HG02973 (cell line): ENCODE results near the gene ALPK3.

Experiments used
- ATAC-seq: cut with Tn5 transposase; IDR thresholded peaks from one replicate; pipeline ENCODE4 v1.9.1; 2021; ENCODE audit warnings: moderate library complexity; ENCODE audit not compliant: unreplicated experiment

The ALPK3 gene

DNA sequence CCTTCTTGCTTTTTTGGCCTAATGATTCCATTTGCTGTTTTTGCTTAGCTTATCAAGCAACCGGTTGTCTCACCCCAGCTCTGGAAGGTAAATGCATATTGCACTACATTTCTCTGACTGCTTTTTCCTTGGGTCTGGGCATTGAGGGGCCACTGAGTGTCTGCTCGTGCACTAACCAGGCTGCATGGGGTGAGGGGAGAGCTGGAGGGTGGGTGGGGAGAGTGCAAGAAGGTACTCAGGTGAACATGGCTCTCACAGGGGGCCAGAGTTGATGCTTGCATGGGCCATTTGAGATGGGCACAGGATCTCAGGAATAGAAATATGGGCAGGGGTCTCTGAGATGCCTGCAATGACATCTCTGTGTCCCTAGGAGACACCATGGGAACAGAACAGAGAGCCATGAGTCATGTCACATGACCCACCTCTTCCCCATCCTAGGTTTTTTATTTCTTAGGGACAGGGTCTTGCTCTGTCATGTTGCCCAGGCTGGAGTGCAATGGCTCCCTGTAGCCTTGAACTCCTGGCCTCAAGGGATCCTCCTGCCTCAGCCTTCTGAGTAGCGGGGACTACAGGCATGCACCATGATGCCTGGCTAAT is 6.2 kb downstream of the ALPK3 start:
- no peak for ATAC-seq

DNA sequence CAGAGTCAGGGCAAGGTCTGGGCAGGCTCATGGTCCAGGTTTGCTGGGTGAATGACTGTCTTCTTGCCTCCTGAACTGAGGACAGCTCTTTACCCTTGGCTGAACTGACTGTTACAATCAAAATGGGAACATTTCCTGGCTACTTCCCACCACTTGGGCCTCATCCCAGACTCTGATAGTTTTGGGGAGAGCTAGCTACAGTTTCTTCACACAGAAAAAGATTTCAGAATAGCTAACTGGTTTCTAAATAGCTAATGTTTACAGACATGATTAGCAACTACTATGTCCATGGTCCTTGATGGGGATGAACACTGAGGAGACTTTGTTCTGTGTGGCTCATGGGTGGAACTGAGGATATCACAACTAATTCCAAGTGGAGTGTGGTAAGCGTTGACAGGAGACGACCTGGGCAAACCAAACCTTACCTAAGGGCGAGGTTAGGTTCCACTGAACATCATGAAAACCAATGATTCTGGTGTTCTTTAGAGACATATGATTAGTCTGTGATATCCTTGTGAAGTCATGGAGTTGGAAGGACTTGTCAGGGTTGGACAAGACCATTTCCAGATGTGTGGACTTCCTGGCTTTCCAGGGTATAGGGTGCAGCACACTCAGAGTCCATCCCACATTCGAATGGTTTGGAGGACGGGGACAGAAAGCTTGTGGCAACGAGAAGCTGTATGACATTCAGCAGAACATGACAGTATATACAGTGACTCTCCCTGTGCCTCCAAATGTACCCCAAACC is 7.3 kb downstream of the ALPK3 start:
- ATAC-seq = no peak

DNA sequence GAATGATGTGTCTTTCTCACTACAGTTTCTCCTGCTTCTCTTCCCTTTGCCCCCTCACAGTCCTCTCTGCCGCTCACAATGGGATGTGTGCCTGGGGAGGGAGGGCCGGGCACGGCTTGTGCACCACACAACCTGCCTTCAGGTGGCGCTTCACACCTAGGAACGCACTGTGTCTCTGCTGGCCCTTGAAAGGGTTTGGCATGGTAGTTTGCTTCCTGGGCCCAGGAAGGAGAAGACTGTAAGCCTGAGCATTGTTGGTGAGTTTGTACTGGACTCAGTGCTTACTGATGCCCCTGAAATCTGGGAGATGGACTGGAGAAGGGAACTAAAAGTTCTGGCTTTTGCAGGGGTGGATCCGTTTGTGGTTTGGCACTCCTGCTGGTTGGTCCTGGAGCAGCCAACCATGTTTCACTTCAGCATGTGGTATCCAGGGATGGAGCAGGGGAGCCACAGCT is 9.2 kb downstream of the ALPK3 start:
- ATAC-seq = no peak

DNA sequence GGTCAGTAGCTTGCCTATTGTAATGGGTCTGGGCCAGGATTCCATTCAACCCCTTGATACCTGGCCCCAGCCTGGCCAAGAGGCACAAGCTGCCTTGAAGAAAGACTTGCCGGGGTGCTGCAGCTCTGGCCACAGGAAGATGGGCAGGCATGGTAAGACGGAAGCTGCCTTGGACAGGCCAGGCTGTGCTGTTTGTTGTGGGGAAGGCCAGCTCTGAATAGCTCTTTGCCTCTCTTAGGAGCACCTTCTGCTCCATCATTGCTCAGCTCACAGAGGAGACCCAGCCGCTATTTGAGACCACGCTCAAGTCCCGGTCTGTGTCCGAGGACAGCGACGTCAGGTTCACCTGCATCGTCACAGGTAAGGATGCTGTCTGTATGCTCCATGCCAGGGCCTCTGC is 10.1 kb downstream of the ALPK3 start:
- ATAC-seq = no peak

DNA sequence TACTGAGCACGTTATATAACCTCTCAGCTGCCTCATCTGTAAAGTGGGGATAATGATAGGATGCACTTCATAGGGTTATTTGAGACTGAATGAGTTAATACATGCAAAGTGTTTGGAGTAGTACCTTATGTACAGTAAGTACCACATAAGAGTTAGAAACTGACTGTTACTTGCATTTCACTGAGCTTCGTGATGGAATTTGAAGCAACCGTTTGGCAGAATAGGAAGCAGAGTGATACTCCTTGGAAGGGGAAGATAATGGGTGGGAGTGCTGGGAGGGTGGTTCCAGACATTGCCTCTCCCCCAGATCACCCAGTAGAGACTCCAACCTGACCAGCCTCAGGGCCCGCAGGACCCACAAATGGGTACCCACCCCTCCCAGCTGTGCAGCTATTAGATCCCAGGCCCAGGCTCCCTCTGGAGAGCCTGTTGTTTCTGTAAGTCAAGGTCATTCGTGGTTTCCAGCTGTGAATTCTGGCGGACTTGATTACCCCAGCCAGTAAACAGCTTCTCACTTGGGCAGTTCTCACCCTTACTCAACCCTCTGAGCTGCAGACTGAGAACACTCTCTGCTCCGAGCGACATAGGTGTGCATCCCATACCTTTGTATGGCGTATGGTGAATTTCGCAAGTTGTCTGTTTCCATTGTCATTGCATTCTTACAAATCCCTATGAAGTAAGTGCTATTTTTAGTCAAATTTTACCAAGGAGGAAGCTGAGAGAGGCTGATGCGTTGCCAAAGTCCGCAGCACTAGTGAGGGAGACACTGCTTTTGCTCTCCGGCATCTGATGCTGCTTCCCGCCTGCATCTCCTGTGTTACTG is 11.1 kb downstream of the ALPK3 start:
- no peak for ATAC-seq

DNA sequence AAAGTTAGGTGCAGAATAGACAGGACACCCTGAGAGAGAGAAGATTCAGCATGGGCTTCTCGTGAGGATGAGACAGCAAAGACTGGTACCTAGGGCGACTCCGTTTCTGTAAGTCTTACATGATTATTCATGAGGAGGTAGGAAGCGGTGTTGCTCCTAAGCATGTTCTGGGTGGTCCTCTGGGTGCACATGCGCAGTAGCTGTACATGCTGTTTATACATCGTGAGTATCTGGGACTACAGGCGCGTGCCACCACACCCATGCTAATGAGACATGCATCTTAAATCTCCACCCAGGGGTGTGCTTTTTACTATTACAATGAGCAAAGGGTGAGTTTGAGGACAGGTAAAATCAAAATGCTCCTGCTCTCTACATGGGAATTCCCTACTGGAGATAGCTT is 12.3 kb downstream of the ALPK3 start:
- no peak for ATAC-seq

DNA sequence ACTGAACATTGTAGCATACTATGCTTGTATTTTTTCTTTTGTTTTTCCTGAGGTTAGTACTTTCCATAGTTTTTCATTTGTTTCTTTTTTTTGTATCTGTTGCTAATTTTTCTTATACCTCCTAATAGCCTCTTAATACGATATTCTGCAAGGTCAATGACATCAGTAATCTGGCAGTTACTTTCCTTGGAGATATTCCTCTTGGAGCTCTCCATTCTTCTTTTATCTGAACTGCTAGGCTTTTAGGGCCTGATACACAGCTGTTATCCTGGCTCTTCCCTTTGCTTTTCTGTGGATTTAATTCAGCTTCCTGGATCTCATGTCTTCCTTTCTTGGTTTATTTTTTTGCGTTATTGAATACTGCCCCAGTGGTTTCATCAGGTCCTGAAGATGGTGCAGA is 12.9 kb downstream of the ALPK3 start:
- no peak for ATAC-seq

DNA sequence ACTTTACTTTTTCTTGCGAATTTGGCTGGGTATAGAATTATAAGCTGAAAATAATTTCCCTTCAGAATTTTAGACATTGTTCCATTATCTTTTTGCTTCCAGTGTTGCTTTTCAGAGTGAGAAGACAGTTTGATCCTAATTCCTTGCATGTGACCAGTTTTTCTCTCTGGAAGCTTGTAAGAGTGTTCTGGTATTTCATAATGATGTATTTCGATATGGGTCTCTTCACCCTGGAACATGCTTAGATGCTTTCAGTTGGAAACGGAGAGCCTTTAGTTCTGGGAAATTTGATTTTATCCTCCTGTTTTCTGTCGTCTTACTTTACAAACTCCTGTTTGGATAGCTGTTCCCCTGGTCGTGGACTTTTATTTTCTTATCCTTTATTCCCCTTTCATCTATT is 13.9 kb downstream of the ALPK3 start:
- ATAC-seq = no peak

DNA sequence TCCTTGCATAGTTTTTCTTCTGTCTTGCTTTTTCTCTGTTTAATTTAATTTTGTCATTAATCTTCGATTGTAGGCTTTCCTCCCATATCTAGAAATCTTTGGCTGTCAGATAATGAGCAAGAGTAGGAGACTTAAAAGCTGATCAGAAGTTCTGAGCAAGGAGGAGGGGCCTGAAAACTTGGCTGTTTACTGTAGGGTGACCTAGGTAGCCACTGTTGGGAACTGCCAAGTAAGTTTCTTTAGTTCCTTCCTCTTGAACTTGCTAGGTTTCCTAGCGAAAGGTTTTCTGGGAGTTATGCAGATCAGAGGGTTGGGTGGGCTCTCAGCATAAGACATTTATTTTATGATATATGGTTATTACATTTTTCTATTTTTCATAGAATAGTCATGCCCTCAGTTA is 14.5 kb downstream of the ALPK3 start:
- ATAC-seq = no peak

DNA sequence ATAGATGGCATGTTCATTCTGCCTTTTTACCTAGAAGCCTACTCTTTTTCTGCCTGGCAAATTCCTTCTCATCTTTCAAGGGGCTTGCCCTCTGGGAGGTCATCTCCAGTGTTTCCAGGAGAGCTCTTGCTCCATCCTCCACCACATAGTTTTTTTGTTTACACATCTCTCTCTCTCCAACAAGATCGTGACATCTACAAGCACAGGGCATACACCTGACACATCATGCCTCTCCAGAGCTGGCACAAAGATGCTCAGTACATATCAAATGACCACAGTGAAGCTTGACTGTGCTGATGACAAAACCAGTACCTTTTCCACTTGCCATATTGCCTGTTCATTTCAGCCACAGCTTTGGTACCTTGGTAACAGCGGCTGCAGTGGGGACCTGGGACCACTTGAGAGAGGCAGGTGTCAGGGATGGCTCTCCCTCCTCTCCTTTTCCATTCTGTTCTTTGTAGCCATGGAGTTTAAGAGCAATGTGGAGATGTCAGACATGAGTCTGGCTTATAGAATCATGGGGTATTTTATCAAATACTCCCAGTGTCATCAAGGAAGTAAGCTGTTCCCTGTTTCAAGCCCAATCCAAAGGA is 15.4 kb downstream of the ALPK3 start:
- ATAC-seq = no peak

DNA sequence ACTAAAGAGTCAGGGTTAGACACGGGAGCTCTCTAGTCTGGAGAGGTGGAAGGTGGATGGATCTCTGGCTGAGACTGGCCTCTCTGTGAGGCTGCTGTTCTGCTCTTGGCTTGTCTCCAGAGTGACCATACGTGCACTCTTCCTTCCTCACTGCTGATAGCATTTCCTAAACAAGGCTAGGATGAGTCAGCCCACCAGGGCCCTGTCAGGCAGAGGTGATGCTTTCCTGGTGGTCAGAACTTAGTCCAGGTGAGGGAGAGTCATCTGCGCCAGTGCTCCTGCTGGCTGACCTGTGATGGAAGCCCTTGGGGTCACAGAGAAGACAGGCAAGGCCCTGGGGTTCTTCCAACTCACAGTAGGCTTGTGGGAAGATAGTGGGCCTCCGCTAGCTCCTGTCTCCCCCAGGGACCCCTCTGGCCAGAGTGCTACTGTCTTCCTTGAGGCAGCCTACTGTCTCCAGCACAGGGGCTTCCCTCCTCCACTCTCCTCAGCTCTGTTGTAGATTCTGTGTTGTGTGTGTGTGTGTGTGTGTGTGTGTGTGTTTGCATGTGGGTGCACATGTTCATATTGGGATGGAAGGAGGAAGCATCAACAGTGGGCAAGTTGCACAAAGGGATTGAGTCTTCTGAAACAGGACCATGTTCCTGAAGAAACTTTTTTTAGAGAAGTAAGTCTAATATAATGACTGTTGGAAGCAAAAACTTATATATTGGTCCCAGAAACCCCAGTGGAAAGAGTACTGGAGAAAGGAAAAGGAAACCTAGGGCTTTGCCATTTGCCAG is 16.5 kb downstream of the ALPK3 start:
- ATAC-seq = no peak

DNA sequence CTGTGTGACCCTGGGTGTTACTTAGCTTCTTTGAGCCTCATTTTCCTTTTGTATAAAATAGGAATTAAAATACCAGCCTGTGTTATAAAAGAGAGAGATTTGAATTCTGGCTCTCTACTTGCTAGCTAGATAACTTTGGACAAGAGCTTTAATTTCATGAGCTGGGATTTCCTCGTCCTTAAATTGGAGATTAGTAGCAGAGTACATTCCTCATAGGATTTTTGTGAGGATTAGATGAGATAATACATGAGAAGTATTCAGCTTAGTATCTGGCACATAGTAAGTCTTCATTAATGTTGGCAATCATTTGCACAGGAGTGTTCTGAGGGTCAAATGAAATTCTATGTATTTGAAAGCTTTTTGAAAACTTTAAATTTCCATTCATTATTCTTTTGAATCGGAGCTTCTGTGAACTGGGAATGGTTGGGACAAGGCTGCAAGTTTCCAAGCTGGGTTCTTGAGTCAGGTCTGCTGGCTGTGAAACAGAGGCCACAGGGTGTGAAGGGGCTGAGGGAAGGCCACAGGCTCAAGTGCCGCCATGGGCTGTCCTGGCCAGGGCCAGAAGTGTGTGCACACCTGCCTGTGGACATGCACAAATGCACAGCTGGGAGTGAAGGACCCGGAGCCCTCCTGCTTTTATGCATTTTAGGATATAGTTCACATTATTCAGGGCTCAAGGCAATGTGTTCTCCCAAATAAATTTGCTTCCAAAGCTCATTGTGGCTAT is 17.2 kb downstream of the ALPK3 start:
- ATAC-seq = no peak

DNA sequence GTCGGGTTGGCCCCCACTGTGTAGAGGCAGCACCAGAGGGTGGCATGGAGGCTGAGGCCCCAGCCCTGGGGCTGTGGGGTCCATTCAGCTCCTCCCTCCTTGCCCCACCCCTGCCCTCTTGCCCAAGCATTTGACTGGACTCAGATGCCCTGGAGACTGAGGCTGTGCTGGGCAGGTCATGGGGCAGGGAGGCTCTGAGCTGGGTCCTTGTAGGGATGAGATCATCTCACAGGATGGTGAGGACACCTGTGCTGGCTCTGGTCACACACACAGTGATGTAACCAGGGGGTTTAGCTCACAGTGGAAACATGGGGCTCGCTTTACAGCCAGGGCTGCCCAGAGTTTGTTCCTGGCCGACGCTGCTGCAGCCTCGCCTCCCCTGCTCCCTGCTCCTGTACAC is 17.8 kb downstream of the ALPK3 start:
- ATAC-seq = no peak

DNA sequence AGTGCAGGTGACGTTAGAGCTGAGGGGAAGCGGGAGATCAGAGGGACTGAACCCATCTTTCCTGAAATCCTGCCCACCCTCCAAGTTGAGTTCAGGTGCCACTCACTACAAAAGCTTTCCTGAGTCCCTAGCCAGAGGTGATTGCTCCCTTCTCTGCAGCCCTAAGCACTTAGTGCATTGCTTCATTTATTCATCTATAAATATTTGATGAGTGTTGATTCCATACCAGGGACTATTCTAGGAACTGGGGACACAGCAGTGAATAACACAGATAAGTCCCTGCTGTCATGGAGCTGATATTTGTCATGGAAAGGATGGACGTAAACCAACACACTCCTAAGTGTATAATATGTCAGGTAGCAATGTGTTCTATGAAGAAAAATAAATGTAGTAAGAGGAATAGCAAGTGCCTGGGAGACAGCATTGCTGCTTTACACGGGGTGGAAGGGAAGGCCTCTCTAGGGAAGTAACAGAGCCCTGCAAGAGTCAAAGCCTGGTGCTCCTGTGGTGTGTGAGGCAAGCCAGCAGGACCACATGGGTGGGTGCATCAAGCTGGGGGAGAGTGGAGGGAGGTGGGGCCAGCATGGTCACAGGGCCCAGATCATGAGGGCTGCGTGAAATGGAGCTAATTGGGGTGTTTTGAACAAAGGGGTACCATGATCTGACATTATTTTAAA is 18.6 kb downstream of the ALPK3 start:
- no peak for ATAC-seq

DNA sequence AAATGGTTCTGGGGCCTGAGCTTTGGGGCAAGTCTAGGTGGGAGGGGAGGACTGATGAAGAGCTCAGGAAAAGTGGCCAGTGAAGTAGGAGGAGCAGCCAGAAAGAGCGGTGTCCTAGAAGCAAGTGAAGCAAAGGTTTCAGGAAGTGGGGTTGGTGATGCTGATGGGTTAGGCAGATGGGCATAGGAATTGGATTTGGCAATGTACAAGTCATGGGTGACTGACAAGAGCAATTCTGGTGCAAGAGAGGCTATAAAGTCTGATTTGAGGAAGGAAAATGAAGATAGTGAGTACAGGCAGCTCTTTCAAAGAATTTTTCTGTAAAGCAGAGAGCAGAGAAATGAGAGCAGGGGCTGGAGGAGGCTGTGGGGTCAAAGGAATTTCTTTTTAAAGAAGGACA is 19.7 kb downstream of the ALPK3 start:
- no peak for ATAC-seq

DNA sequence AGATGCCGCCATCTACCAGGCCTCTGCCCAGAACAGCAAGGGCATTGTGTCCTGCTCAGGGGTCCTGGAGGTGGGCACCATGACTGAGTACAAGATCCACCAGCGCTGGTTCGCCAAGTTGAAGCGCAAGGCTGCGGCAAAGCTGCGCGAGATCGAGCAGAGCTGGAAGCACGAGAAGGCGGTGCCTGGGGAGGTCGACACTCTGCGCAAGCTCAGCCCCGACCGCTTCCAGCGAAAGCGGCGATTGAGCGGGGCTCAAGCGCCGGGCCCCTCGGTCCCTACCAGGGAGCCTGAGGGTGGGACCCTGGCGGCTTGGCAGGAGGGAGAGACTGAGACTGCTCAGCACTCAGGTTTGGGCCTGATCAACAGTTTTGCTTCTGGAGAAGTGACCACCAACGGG is 22.6 kb downstream of the ALPK3 start:
- ATAC-seq = no peak

DNA sequence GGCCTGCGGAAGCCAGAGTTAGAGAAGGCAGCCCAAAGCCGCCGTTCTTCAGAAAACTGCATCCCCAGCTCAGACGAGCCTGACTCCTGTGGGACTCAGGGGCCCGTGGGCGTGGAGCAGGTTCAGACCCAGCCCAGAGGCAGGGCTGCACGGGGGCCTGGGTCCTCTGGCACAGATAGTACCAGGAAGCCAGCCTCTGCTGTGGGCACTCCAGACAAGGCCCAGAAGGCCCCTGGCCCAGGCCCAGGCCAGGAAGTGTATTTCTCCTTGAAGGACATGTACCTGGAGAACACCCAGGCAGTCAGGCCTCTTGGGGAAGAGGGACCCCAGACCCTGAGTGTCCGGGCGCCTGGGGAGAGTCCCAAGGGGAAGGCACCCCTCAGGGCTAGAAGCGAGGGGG is 23.1 kb downstream of the ALPK3 start:
- no peak for ATAC-seq

DNA sequence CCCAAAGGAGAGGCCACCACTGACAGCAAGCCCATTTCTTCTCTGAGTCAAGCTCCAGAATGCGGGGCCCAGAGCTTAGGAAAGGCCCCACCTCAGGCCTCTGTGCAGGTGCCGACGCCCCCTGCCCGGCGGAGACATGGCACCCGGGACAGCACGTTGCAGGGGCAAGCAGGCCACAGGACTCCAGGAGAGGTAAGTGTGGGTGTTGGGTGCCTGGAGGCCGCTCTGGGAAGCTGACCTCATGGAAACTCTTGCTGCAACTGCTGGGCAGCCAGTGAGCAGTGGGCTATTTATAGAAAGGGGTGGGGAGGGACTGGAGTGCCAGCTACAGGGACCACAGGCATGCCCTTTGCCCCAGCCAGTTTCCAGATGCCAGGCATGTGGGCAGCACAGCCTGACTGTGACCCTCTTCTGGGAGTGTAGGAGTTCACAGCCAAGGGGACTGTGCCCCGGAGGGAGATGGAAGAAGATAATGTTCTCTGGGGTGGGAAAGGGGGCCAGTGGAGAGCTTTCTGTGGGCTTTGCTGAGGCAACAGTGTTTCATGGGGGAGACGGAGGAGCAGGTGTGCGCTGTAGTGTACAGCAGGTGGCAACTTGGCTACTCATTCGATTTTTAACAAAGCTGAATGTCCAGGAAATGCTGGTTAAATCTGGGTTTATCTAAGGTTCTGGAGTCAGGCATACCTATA is 23.7 kb downstream of the ALPK3 start:
- ATAC-seq = no peak

DNA sequence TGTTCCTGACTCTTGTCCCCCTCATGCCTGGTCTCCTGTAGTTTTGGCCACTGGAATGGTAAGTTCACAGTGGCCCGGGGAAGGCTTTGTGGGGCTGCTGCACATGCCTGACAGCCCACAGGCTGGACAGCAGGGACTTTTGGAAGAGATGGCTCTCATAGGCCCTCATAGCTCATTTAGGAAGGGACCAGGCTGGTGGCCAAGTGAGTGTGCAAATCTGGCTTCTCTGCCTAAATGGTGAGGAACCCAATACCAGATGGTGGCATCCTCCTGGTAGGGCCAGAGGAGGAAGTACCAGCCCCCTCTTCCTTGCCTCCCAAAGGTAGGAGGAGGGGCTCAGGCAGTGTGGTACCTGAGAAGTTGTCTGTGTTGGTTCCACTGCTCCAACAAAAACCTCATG is 25.6 kb downstream of the ALPK3 start:
- no peak for ATAC-seq
